Frontal cortex (tissue), 4 donors: ENCODE measurements around the gene XPO4. TPM values are rescaled to one million over a fixed set of nuclear protein-coding genes. Genes with fewer than 3 reads are reported as not detected.
A peak's percentile ranks its signal among the peaks of the same experiment; 100 is the strongest.
"Not testable (repeated sequence)": the region's sequence is repeated elsewhere in the genome, so short reads cannot be mapped to it uniquely, and the experiment has no call there.

Source experiments
- DNase-seq, 2 donors: peaks; one replicate each; pipeline ENCODE4 v3.0.0; 2012; ENCODE audit warnings: low spot score in 2 of 2
- FAIRE-seq: peaks from 2 replicates; lab custom pipeline; 2012; peaks lifted over from hg19 to GRCh38; lab: Jason Lieb, UNC
- total RNA-seq: library from RNA; depleted of rRNA; stranded (reverse); fragments of >200 nt; gene quantifications from one replicate; pipeline ENCODE4 v1.2.3, GENCODE V29; 2014
- donor health status: control.
- donor health status: control.
- donor health status: control.

The XPO4 gene
- total RNA-seq = 24.5 TPM

- FAIRE-seq = no peak
- peak; percentile 82 to 83 for DNase-seq
Observed at GRCh38 chr13:20902438-20903163, at the start of gene XPO4. XPO4 (minus strand) TSS chr13:20902746; CDS start chr13:20902738, 8 bp downstream.

- DNase-seq, FAIRE-seq: not testable (repeated sequence)
Observed at GRCh38 chr13:20948001-20948400, 45.5 kb upstream of the XPO4 start.

- DNase-seq (no peak), FAIRE-seq (no peak)
Observed at GRCh38 chr13:20945952-20946383, 43.4 kb upstream of the XPO4 start.

GRCh38 chr13:20942938-20943559, 40.5 kb upstream of the XPO4 start:
- DNase-seq (no peak), FAIRE-seq (no peak)

- not testable (repeated sequence) for DNase-seq, FAIRE-seq
Observed at GRCh38 chr13:20940511-20940910, 38.0 kb upstream of the XPO4 start.

GRCh38 chr13:20940083-20940482, 37.5 kb upstream of the XPO4 start:
- FAIRE-seq (no peak), DNase-seq (no peak)

- DNase-seq = no peak
- no peak for FAIRE-seq
Observed at GRCh38 chr13:20939662-20940061, 37.1 kb upstream of the XPO4 start.

GRCh38 chr13:20938302-20938701, 35.8 kb upstream of the XPO4 start:
- DNase-seq = no peak

GRCh38 chr13:20927596-20928257, 25.2 kb upstream of the XPO4 start:
- DNase-seq (no peak), FAIRE-seq (peak; percentile 99)

More at GRCh38 chr13:20938302-20938701, 35.8 kb upstream of the XPO4 start:
- FAIRE-seq = no peak

GRCh38 chr13:20925395-20925790, 22.8 kb upstream of the XPO4 start:
- DNase-seq, FAIRE-seq: not testable (repeated sequence)

GRCh38 chr13:20924758-20925394, 22.3 kb upstream of the XPO4 start:
- no peak for FAIRE-seq
- DNase-seq = peak in 1 of 2 donors; percentile 48

GRCh38 chr13:20923272-20923671, 20.7 kb upstream of the XPO4 start:
- no peak for DNase-seq
- no peak for FAIRE-seq

GRCh38 chr13:20921572-20921971, 19.0 kb upstream of the XPO4 start:
- DNase-seq (no peak), FAIRE-seq (no peak)

GRCh38 chr13:20915676-20916075, 13.1 kb upstream of the XPO4 start:
- DNase-seq, FAIRE-seq: not testable (repeated sequence)

GRCh38 chr13:20911037-20911436, 8.5 kb upstream of the XPO4 start:
- no peak for FAIRE-seq
- DNase-seq = no peak

- no peak for FAIRE-seq
- no peak for DNase-seq
Observed at GRCh38 chr13:20908714-20909497, 6.4 kb upstream of the XPO4 start.

GRCh38 chr13:20904908-20905307, 2.4 kb upstream of the XPO4 start:
- FAIRE-seq (no peak), DNase-seq (no peak)

GRCh38 chr13:20903164-20903475, 574 bp upstream of the XPO4 start:
- no peak for DNase-seq
- FAIRE-seq = no peak

GRCh38 chr13:20901668-20902437, 693 bp downstream of the XPO4 start:
- DNase-seq = peak in 1 of 2 donors; percentile 25
- no peak for FAIRE-seq
